Kidney epithelial cell (primary cell): ENCODE results near the gene SMG1. TPM values are rescaled to one million over a fixed set of nuclear protein-coding genes. Genes with fewer than 3 reads are reported as not detected.

Source experiments
- DNase-seq: peaks from one replicate; pipeline ENCODE4 v3.0.0-alpha.2; 2010; ENCODE audit warnings: low read depth
- H3K27me3 ChIP-seq: 2 replicates; pipeline ENCODE4 v1.6.0; 2011; ENCODE audit warnings: low read length; ENCODE audit not compliant: control insufficient read depth, insufficient read depth
- H3K36me3 ChIP-seq: 2 replicates; pipeline ENCODE4 v1.5.1; 2011; ENCODE audit warnings: low read length; ENCODE audit not compliant: control insufficient read depth, insufficient read depth
- H3K4me3 ChIP-seq: 2 replicates; pipeline ENCODE4 v1.5.1; 2011; ENCODE audit warnings: low read depth, mild to moderate bottlenecking, control low read depth, low read length
- CTCF ChIP-seq: IDR thresholded peaks from 2 replicates; pipeline ENCODE4 v1.5.1; 2011; ENCODE audit warnings: mild to moderate bottlenecking, moderate library complexity, low read length, control low read depth, inconsistent platforms; ENCODE audit not compliant: insufficient read depth, poor library complexity, severe bottlenecking
- total RNA-seq: library from RNA; depleted of rRNA; stranded (reverse); fragments of >200 nt; gene quantifications from 2 replicates; pipeline ENCODE4 v1.2.3, GENCODE V29; 2015

The SMG1 gene
- total RNA-seq, 1 donor from 2014 or later, result 51.5 TPM

DNA sequence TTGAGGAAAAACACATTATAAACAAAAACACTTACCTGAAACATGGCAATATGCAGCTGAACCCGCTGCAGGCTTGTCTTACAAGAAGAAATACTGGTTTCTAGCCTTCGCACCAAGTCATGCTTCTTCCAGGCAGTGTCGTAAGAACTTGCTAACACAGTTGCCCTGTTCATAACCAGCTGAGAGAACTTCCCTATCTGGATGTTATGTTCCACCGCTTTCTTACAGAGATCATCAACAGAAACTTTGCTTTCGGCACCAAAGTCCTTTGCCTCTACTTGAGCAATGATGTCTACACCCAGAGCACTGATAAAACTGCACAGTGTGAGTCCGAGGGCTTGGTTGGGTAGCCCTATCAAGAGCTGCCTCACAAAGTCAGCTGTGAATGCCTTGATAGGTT, 97.0 kb downstream of the SMG1 start:
- Histone ChIP-seq H3K4me3 (no peak overlapping the region), H3K27me3 (no peaks in the 10 kb centered on the region), H3K36me3 (no peaks in the 10 kb centered on the region)
- DNase-seq, result no peak
- TF ChIP-seq CTCF, result no peak

DNA sequence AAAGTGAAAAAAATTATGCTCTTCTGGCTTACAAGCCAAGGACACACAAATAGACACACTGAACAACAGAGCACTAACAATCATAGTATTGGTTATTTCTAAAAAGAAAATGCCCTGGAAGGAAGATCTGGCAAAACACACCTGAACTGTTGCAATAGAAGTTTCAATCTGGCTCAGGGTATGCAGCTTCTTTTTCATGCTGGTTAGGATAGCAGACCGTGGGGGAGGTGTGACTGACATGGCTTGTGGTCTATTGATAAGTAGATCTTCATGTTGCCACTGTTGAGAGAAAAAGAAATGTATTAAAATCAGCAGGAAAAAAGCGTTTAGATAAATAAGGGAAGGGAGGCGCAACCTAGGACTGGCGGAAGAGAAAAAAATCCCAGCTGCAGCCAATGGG, 98.3 kb downstream of the SMG1 start:
- no peak for DNase-seq
- no peaks in the 10 kb centered on the region for H3K27me3 ChIP-seq
- no peaks in the 10 kb centered on the region for H3K36me3 ChIP-seq
- TF ChIP-seq CTCF, result no peak
- H3K4me3 ChIP-seq, result no peak overlapping the region

DNA sequence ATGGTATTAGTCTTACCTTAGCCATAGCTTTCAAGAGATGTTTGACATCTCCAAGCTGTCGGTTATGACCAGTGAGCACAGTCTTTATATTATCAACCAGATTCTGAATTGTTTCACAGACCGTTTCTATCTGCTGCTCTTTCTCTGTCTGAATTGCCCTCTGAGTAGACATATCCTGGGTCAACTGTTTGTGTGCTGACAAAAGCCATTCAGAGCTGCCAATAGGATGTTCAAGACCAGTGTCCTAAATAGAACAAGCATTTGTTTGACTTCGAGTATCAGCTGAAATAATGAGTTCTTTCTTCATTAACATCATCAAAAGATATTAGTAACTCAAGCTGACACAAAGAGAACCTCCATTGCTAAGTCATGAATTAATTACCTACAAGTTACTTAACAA, 109.9 kb downstream of the SMG1 start:
- no peak overlapping the region for H3K4me3 ChIP-seq
- no peaks in the 10 kb centered on the region for H3K27me3 ChIP-seq
- H3K36me3 ChIP-seq, result peaks cover 3% of the 10 kb centered on the region
- no peak for DNase-seq
- TF ChIP-seq CTCF, result no peak

DNA sequence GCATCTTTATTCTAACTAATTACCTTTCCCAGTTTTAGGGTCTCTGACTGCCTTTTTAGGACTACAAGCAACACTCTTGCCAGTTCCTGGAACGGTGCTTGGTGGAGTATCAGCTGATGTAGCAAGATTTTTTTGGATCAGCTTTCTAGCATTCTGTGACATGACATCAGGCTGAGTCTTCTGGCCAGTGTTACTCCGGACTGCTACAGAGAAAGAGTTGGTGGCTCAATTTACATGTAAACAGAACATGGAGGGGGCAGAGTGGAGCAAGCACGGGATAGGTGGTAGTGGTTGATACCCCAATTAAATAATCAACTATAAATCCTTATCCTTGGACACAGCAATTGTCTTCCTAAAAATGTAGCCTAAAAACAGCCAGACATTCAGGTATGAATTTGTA, 114.3 kb downstream of the SMG1 start:
- Histone ChIP-seq H3K27me3 (no peaks in the 10 kb centered on the region), H3K36me3 (no peaks in the 10 kb centered on the region), H3K4me3 (no peak overlapping the region)
- TF ChIP-seq CTCF, result no peak
- no peak for DNase-seq

- Histone ChIP-seq H3K4me3 (no peak overlapping the region), H3K36me3 (no peaks in the 10 kb centered on the region), H3K27me3 (no peaks in the 10 kb centered on the region)
- TF ChIP-seq CTCF, result no peak
- no peak for DNase-seq
Measured at GRCh38 chr16:18809165-18809564, 117.0 kb downstream of the SMG1 start.

DNA sequence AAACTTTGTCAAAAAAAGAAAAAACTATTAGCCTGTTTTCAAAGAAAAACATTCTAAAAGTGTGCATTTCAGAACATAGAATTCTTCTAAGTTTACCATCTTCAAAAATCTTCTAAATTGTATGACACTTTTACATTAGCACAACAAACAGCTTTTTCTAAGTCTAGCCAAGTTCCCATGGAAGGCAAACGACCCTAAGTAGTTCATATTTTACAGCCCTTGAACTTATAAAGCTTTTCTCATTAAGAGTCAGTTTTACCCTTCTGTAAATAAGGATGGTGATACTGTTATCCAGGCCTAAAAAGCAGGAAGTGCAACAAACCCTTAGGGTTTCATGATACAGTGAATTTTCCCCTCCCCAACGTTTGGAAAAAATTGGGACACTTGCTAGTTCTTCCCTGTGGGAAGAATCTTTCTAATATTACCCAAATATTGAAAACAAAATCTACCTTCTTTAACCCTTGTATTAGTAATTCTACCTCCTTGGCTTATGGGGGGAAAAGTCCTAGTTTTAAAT, 120.9 kb downstream of the SMG1 start:
- no peak for DNase-seq
- no peaks in the 10 kb centered on the region for H3K27me3 ChIP-seq
- TF ChIP-seq CTCF, result no peak
- H3K4me3 ChIP-seq, result no peak overlapping the region
- no peaks in the 10 kb centered on the region for H3K36me3 ChIP-seq
